Measurements from ENCODE around the gene ZIM2. TPM values are rescaled to one million over a fixed set of nuclear protein-coding genes. Genes with fewer than 3 reads are reported as not detected.

Gene ZIM2
- polyA plus RNA-seq, 1 donor (not counting 4 experiments of a cell fraction or from before 2014, with no cell fraction given) = not detected

GRCh38 chr19:56822755-56823154, 17.8 kb downstream of the ZIM2 start:
- dilution Hi-C loops (cut with MboI; ENCODE audit: extremely low pct_ligation_motif_present, low sequenced_read_pairs) = no loop called here
- peaks cover 2% of the 10 kb centered on the region for H3K9me3 ChIP-seq (ENCODE audit: control insufficient read depth, low read depth, low read length)
- no peaks in the 10 kb centered on the region for H4K20me1 ChIP-seq (ENCODE audit: control insufficient read depth, extremely low read depth, insufficient read depth, low read length)
- H3K27ac ChIP-seq (ENCODE audit: control insufficient read depth, insufficient read depth, low read length) = no peak overlapping the region
- no peak overlapping the region for H3K4me3 ChIP-seq (ENCODE audit: control insufficient read depth in 2 of 3, extremely low read depth in 1 of 3, insufficient read depth in 2 of 3, low read depth in 1 of 3, low read length in 3 of 3)
- TF ChIP-seq EZH2 (IDR thresholded peaks at IDR 0.05; ENCODE audit: low read length) (no peak), CTCF (optimal IDR thresholded peaks at IDR 0.05 in 1 of 3, IDR thresholded peaks at IDR 0.05 in 1 of 3, conservative IDR thresholded peaks at IDR 0.05 in 1 of 3; ENCODE audit: extremely low read depth in 1 of 3, insufficient read depth in 2 of 3, low read length in 3 of 3) (no peak)
- no peaks in the 10 kb centered on the region for H3K27me3 ChIP-seq (ENCODE audit: control insufficient read depth, extremely low read depth, insufficient read depth, low read length)
- no peak overlapping the region for H2AFZ ChIP-seq (ENCODE audit: control insufficient read depth, low read length)
- H3K79me2 ChIP-seq (ENCODE audit: control insufficient read depth, insufficient read depth, low read length) = no peaks in the 10 kb centered on the region
- FAIRE-seq = no peak
- H3K9ac ChIP-seq (ENCODE audit: control insufficient read depth, extremely low read depth, insufficient read depth, low read length) = no peak overlapping the region
- no peak for DNase-seq (ENCODE audit: low read depth, low spot score)
- no peak overlapping the region for H3K4me2 ChIP-seq (ENCODE audit: control insufficient read depth, extremely low read depth, insufficient read depth, low read depth, low read length)
- no peaks in the 10 kb centered on the region for H3K4me1 ChIP-seq (ENCODE audit: control insufficient read depth, extremely low read depth, insufficient read depth, low read length)
- no peaks in the 10 kb centered on the region for H3K9me1 ChIP-seq (ENCODE audit: control insufficient read depth, extremely low read depth, insufficient read depth, low read length)
- H3K36me3 ChIP-seq (ENCODE audit: control insufficient read depth in 2 of 2, extremely low read depth in 1 of 2, insufficient read depth in 2 of 2, low read length in 2 of 2) = no peaks in the 10 kb centered on the region

- Histone ChIP-seq H3K4me1 (ENCODE audit: control insufficient read depth, extremely low read depth, insufficient read depth, low read length) (no peaks in the 10 kb centered on the region), H3K79me2 (ENCODE audit: control insufficient read depth, insufficient read depth, low read length) (no peaks in the 10 kb centered on the region), H4K20me1 (ENCODE audit: control insufficient read depth, extremely low read depth, insufficient read depth, low read length) (no peaks in the 10 kb centered on the region), H3K27me3 (ENCODE audit: control insufficient read depth, extremely low read depth, insufficient read depth, low read length) (no peaks in the 10 kb centered on the region), H3K4me2 (ENCODE audit: control insufficient read depth, extremely low read depth, insufficient read depth, low read depth, low read length) (no peak overlapping the region), H3K36me3 (ENCODE audit: control insufficient read depth in 2 of 2, extremely low read depth in 1 of 2, insufficient read depth in 2 of 2, low read length in 2 of 2) (no peaks in the 10 kb centered on the region), H3K27ac (ENCODE audit: control insufficient read depth, insufficient read depth, low read length) (no peak overlapping the region), H3K4me3 (ENCODE audit: control insufficient read depth in 2 of 3, extremely low read depth in 1 of 3, insufficient read depth in 2 of 3, low read depth in 1 of 3, low read length in 3 of 3) (no peak overlapping the region), H3K9me1 (ENCODE audit: control insufficient read depth, extremely low read depth, insufficient read depth, low read length) (no peaks in the 10 kb centered on the region), H2AFZ (ENCODE audit: control insufficient read depth, low read length) (no peak overlapping the region), H3K9ac (ENCODE audit: control insufficient read depth, extremely low read depth, insufficient read depth, low read length) (no peak overlapping the region), H3K9me3 (ENCODE audit: control insufficient read depth, low read depth, low read length) (peaks cover 4% of the 10 kb centered on the region)
- TF ChIP-seq CTCF (optimal IDR thresholded peaks at IDR 0.05 in 1 of 3, IDR thresholded peaks at IDR 0.05 in 1 of 3, conservative IDR thresholded peaks at IDR 0.05 in 1 of 3; ENCODE audit: extremely low read depth in 1 of 3, insufficient read depth in 2 of 3, low read length in 3 of 3) (no peak), EZH2 (IDR thresholded peaks at IDR 0.05; ENCODE audit: low read length) (no peak)
- no peak for DNase-seq (ENCODE audit: low read depth, low spot score)
- no peak for FAIRE-seq
- dilution Hi-C loops (cut with MboI; ENCODE audit: extremely low pct_ligation_motif_present, low sequenced_read_pairs) = no loop called here
These were observed 18.9 kb downstream of the ZIM2 start for GRCh38 chr19:56821675-56822074.
